Effector memory CD4-positive, alpha-beta T cell (primary cell): ENCODE data around the gene PHTF1.
"Not testable (repeated sequence)": the region's sequence is repeated elsewhere in the genome, so short reads cannot be mapped to it uniquely, and the experiment has no call there.

ENCODE experiments used
- DNase-seq, 3 donors: peaks; one replicate each; pipeline ENCODE4 v3.0.0-alpha.2; 2020
- H3K27ac ChIP-seq: 2 replicates; pipeline ENCODE4 v1.7.0; 2013; ENCODE audit warnings: mild to moderate bottlenecking, low read length, moderate library complexity; ENCODE audit not compliant: insufficient read depth, poor library complexity, severe bottlenecking
- H3K27me3 ChIP-seq: replicated peaks from 2 replicates; pipeline ENCODE4 v1.7.0; 2013; ENCODE audit warnings: mild to moderate bottlenecking, low read length; ENCODE audit not compliant: insufficient read depth, control insufficient read depth, poor library complexity, severe bottlenecking
- H3K36me3 ChIP-seq: 2 replicates; pipeline ENCODE4 v1.7.0; 2013; ENCODE audit warnings: mild to moderate bottlenecking, low read length, moderate library complexity; ENCODE audit not compliant: control insufficient read depth, insufficient read depth
- H3K4me1 ChIP-seq: 2 replicates; pipeline ENCODE4 v1.7.0; 2013; ENCODE audit warnings: low read length, mild to moderate bottlenecking; ENCODE audit not compliant: control insufficient read depth, insufficient read depth, poor library complexity, severe bottlenecking
- H3K4me3 ChIP-seq: 2 replicates; pipeline ENCODE4 v1.7.0; 2013; ENCODE audit warnings: low read length, low read depth, mild to moderate bottlenecking; ENCODE audit not compliant: insufficient read depth, poor library complexity, severe bottlenecking
- H3K9me3 ChIP-seq: 2 replicates; pipeline ENCODE4 v1.7.0; 2013; ENCODE audit warnings: mild to moderate bottlenecking, low read length, moderate library complexity; ENCODE audit not compliant: control insufficient read depth

PHTF1 gene

GRCh38 chr1:113756461-113756860 lies 2.8 kb downstream of the PHTF1 start:
- DNase-seq: no peak
- H3K36me3 ChIP-seq: no peaks in the 10 kb centered on the region
- no peak overlapping the region for H3K27ac ChIP-seq
- H3K9me3 ChIP-seq: no peaks in the 10 kb centered on the region
- peaks cover 8% of the 10 kb centered on the region for H3K4me1 ChIP-seq
- H3K27me3 ChIP-seq: no peaks in the 10 kb centered on the region
- no peak overlapping the region for H3K4me3 ChIP-seq

- not testable (repeated sequence) for DNase-seq
Measured at GRCh38 chr1:113753333-113753732, 6.0 kb downstream of the PHTF1 start.

GRCh38 chr1:113751516-113751915 lies 7.8 kb downstream of the PHTF1 start:
- no peaks in the 10 kb centered on the region for H3K27me3 ChIP-seq
- no peak overlapping the region for H3K4me3 ChIP-seq
- DNase-seq: no peak
- H3K9me3 ChIP-seq: no peaks in the 10 kb centered on the region
- peaks cover 4% of the 10 kb centered on the region for H3K4me1 ChIP-seq
- H3K27ac ChIP-seq: no peak overlapping the region
- no peaks in the 10 kb centered on the region for H3K36me3 ChIP-seq

More at GRCh38 chr1:113753333-113753732, 6.0 kb downstream of the PHTF1 start:
- not testable (repeated sequence) for H3K4me1 ChIP-seq, H3K9me3 ChIP-seq, H3K4me3 ChIP-seq, H3K27me3 ChIP-seq, H3K27ac ChIP-seq, H3K36me3 ChIP-seq

- Histone ChIP-seq H3K4me3 (no peak overlapping the region), H3K36me3 (no peaks in the 10 kb centered on the region), H3K4me1 (peaks cover 3% of the 10 kb centered on the region)
Measured at GRCh38 chr1:113751114-113751513, 8.2 kb downstream of the PHTF1 start.

GRCh38 chr1:113749402-113749801 lies 9.9 kb downstream of the PHTF1 start:
- Histone ChIP-seq H3K27me3 (no peaks in the 10 kb centered on the region), H3K4me3 (no peak overlapping the region), H3K9me3 (no peaks in the 10 kb centered on the region), H3K27ac (no peak overlapping the region), H3K4me1 (no peaks in the 10 kb centered on the region), H3K36me3 (no peaks in the 10 kb centered on the region)
- no peak for DNase-seq

More at GRCh38 chr1:113751114-113751513, 8.2 kb downstream of the PHTF1 start:
- Histone ChIP-seq H3K27ac (no peak overlapping the region), H3K27me3 (no peaks in the 10 kb centered on the region), H3K9me3 (no peaks in the 10 kb centered on the region)
- no peak for DNase-seq

GRCh38 chr1:113747376-113747775 lies 11.9 kb downstream of the PHTF1 start:
- DNase-seq: no peak
- Histone ChIP-seq H3K27me3 (no peaks in the 10 kb centered on the region), H3K36me3 (no peaks in the 10 kb centered on the region), H3K27ac (no peak overlapping the region), H3K9me3 (no peaks in the 10 kb centered on the region), H3K4me3 (no peak overlapping the region), H3K4me1 (no peaks in the 10 kb centered on the region)

- no peak overlapping the region for H3K27ac ChIP-seq
- no peak for DNase-seq
- H3K36me3 ChIP-seq: no peaks in the 10 kb centered on the region
- no peaks in the 10 kb centered on the region for H3K27me3 ChIP-seq
- H3K9me3 ChIP-seq: no peaks in the 10 kb centered on the region
- no peaks in the 10 kb centered on the region for H3K4me1 ChIP-seq
- H3K4me3 ChIP-seq: no peak overlapping the region
Measured at GRCh38 chr1:113745425-113745824, 13.9 kb downstream of the PHTF1 start.

GRCh38 chr1:113744114-113744513 lies 15.2 kb downstream of the PHTF1 start:
- H3K4me3 ChIP-seq: no peak overlapping the region
- H3K36me3 ChIP-seq: no peaks in the 10 kb centered on the region
- no peaks in the 10 kb centered on the region for H3K9me3 ChIP-seq
- H3K27ac ChIP-seq: no peak overlapping the region
- DNase-seq: no peak
- no peaks in the 10 kb centered on the region for H3K4me1 ChIP-seq
- no peaks in the 10 kb centered on the region for H3K27me3 ChIP-seq

GRCh38 chr1:113742515-113742914 lies 16.8 kb downstream of the PHTF1 start:
- DNase-seq: no peak
- H3K36me3 ChIP-seq: no peaks in the 10 kb centered on the region
- no peak overlapping the region for H3K4me3 ChIP-seq
- H3K27me3 ChIP-seq: no peaks in the 10 kb centered on the region
- no peak overlapping the region for H3K27ac ChIP-seq
- no peaks in the 10 kb centered on the region for H3K4me1 ChIP-seq
- H3K9me3 ChIP-seq: no peaks in the 10 kb centered on the region

GRCh38 chr1:113734357-113735055 lies 24.8 kb downstream of the PHTF1 start:
- no peaks in the 10 kb centered on the region for H3K27me3 ChIP-seq
- no peak for DNase-seq
- no peak overlapping the region for H3K27ac ChIP-seq
- H3K36me3 ChIP-seq: no peaks in the 10 kb centered on the region
- H3K4me3 ChIP-seq: no peak overlapping the region
- H3K4me1 ChIP-seq: no peaks in the 10 kb centered on the region
- H3K9me3 ChIP-seq: no peaks in the 10 kb centered on the region
